Urinary bladder (tissue), 4 donors: ENCODE measurements around the gene PDE4B. TPM values are rescaled to one million over a fixed set of nuclear protein-coding genes. Genes with fewer than 3 reads are reported as not detected.

Source experiments
- DNase-seq: peaks from one replicate; pipeline ENCODE4 v3.0.0-alpha.2; 2015; ENCODE audit errors: extremely low spot score
- H3K27ac ChIP-seq: one replicate; pipeline ENCODE4 v1.5.1; 2013; ENCODE audit warnings: low read depth, mild to moderate bottlenecking, moderate library complexity
- H3K36me3 ChIP-seq: one replicate; pipeline ENCODE4 v1.6.1; 2013; ENCODE audit warnings: mild to moderate bottlenecking, moderate library complexity; ENCODE audit not compliant: insufficient read depth
- H3K4me1 ChIP-seq: one replicate; pipeline ENCODE4 v1.6.1; 2013; ENCODE audit warnings: mild to moderate bottlenecking, moderate library complexity; ENCODE audit not compliant: insufficient read depth
- H3K4me3 ChIP-seq: one replicate; pipeline ENCODE4 v1.5.1; 2013; ENCODE audit warnings: low read depth, low read length
- WGBS: extraction: QIAGEN DNeasy Blood & Tissue Kit; methylation state at CpG from one replicate; pipeline ENCODE4 v1.1.7; 2013; 5-methylcytosine and 5-hydroxymethylcytosine counted together
- polyA plus RNA-seq: library from polyadenylated mRNA; stranded (reverse); fragments of 200-250 nt; gene quantifications from one replicate; pipeline ENCODE4 v1.2.3, GENCODE V29; 2013
- total RNA-seq: library from RNA; depleted of rRNA; stranded (reverse); fragments of >200 nt; gene quantifications from one replicate; pipeline ENCODE4 v1.2.3, GENCODE V29; 2014
- donor health status: healthy with polysubstance abuse.
- donor health status: healthy.

PDE4B gene
- total and polyA plus RNA-seq, 2 donors, result 9.0 to 43.1 TPM

- no peak overlapping the region for H3K4me3 ChIP-seq
- no peak overlapping the region for H3K27ac ChIP-seq
- DNase-seq, result no peak
- no peaks in the 10 kb centered on the region for H3K4me1 ChIP-seq
- WGBS, result 100% methylated on average over 1 of the region's 1 CpG
- H3K36me3 ChIP-seq, result no peaks in the 10 kb centered on the region
These were observed 424.3 kb downstream of the PDE4B start for GRCh38 chr1:66217021-66217420.

GRCh38 chr1:66217561-66217960 lies 424.9 kb downstream of the PDE4B start:
- Histone ChIP-seq H3K4me1 (no peaks in the 10 kb centered on the region), H3K36me3 (no peaks in the 10 kb centered on the region), H3K27ac (no peak overlapping the region), H3K4me3 (no peak overlapping the region)
- DNase-seq, result no peak
- WGBS, result 93% methylated on average over 2 of the region's 2 CpGs

GRCh38 chr1:66220477-66220876 lies 427.8 kb downstream of the PDE4B start:
- no peak overlapping the region for H3K4me3 ChIP-seq
- no peak for DNase-seq
- no peaks in the 10 kb centered on the region for H3K4me1 ChIP-seq
- no peak overlapping the region for H3K27ac ChIP-seq
- no peaks in the 10 kb centered on the region for H3K36me3 ChIP-seq
- 11% methylated on average over 1 of the region's 1 CpG for WGBS

- no peak overlapping the region for H3K27ac ChIP-seq
- no peaks in the 10 kb centered on the region for H3K4me1 ChIP-seq
- no peak for DNase-seq
- no peaks in the 10 kb centered on the region for H3K36me3 ChIP-seq
- WGBS, result 84% methylated on average over 3 of the region's 3 CpGs
- no peak overlapping the region for H3K4me3 ChIP-seq
These were observed 431.0 kb downstream of the PDE4B start for GRCh38 chr1:66223681-66224080.

- Histone ChIP-seq H3K4me1 (no peaks in the 10 kb centered on the region), H3K27ac (no peak overlapping the region), H3K36me3 (no peaks in the 10 kb centered on the region), H3K4me3 (no peak overlapping the region)
- WGBS, result 89% methylated on average over 4 of the region's 4 CpGs
- no peak for DNase-seq
These were observed 434.3 kb downstream of the PDE4B start for GRCh38 chr1:66226985-66227384.

- no peak for DNase-seq
- Histone ChIP-seq H3K4me3 (no peak overlapping the region), H3K36me3 (no peaks in the 10 kb centered on the region), H3K27ac (no peak overlapping the region), H3K4me1 (no peaks in the 10 kb centered on the region)
- WGBS, result 90% methylated on average over 2 of the region's 2 CpGs
These were observed 435.3 kb downstream of the PDE4B start for GRCh38 chr1:66227966-66228365.

- no peak overlapping the region for H3K4me3 ChIP-seq
- DNase-seq, result no peak
- H3K4me1 ChIP-seq, result no peaks in the 10 kb centered on the region
- no peak overlapping the region for H3K27ac ChIP-seq
- H3K36me3 ChIP-seq, result no peaks in the 10 kb centered on the region
These were observed 438.5 kb downstream of the PDE4B start for GRCh38 chr1:66231217-66231616.

GRCh38 chr1:66231681-66232463 lies 439.2 kb downstream of the PDE4B start:
- Histone ChIP-seq H3K4me3 (no peak overlapping the region), H3K4me1 (no peaks in the 10 kb centered on the region), H3K36me3 (no peaks in the 10 kb centered on the region), H3K27ac (no peak overlapping the region)
- DNase-seq, result no peak
- 69% methylated on average over 5 of the region's 5 CpGs for WGBS

- no peaks in the 10 kb centered on the region for H3K4me1 ChIP-seq
- no peak overlapping the region for H3K4me3 ChIP-seq
- 68% methylated on average over 2 of the region's 2 CpGs for WGBS
- no peak overlapping the region for H3K27ac ChIP-seq
- DNase-seq, result no peak
- no peaks in the 10 kb centered on the region for H3K36me3 ChIP-seq
These were observed 444.3 kb downstream of the PDE4B start for GRCh38 chr1:66237042-66237441.

GRCh38 chr1:66237722-66238479 lies 445.2 kb downstream of the PDE4B start:
- 50% methylated on average over 5 of the region's 5 CpGs for WGBS
- H3K27ac ChIP-seq, result no peak overlapping the region
- no peak for DNase-seq
- no peak overlapping the region for H3K4me3 ChIP-seq
- H3K4me1 ChIP-seq, result no peaks in the 10 kb centered on the region
- H3K36me3 ChIP-seq, result no peaks in the 10 kb centered on the region

GRCh38 chr1:66239834-66240233 lies 447.1 kb downstream of the PDE4B start:
- WGBS, result 94% methylated on average over 2 of the region's 2 CpGs
- no peak overlapping the region for H3K27ac ChIP-seq
- no peaks in the 10 kb centered on the region for H3K36me3 ChIP-seq
- H3K4me3 ChIP-seq, result no peak overlapping the region
- no peak for DNase-seq
- H3K4me1 ChIP-seq, result no peaks in the 10 kb centered on the region

- H3K27ac ChIP-seq, result no peak overlapping the region
- DNase-seq, result no peak
- WGBS, result 81% methylated on average over 6 of the region's 6 CpGs
- no peaks in the 10 kb centered on the region for H3K36me3 ChIP-seq
- H3K4me3 ChIP-seq, result no peak overlapping the region
- no peaks in the 10 kb centered on the region for H3K4me1 ChIP-seq
These were observed 448.1 kb downstream of the PDE4B start for GRCh38 chr1:66240491-66241484.
